Loucy (cell line): ENCODE data around the gene C21orf58.

Experiments
- CTCF ChIP-seq: fragments of 200-600 bp; sonication (generic); conservative IDR thresholded peaks from 2 replicates; pipeline ENCODE4 v1.5.1; 2014; ENCODE audit warnings: mild to moderate bottlenecking, antibody characterized with exemption, low read length
- EZH2phosphoT487 ChIP-seq: fragments of 200-600 bp; IDR thresholded peaks from 2 replicates; pipeline ENCODE4 v1.6.1; 2018; ENCODE audit warnings: antibody characterized with exemption, mild to moderate bottlenecking, moderate library complexity, borderline replicate concordance

GRCh38 chr21:46268371-46268770 lies 55.3 kb downstream of the C21orf58 start:
- no peak for TF ChIP-seq CTCF
- no peak for TF ChIP-seq EZH2phosphoT487
